ENCODE measurements around the gene KSR2.

The KSR2 gene

GRCh38 chr12:117563007-117563406 is 405.8 kb downstream of the KSR2 start:
- no peak overlapping the region for H3K27ac Mint-ChIP-seq
- H3K4me1 Mint-ChIP-seq: no peaks in the 10 kb centered on the region
- no peak overlapping the region for H3K4me3 Mint-ChIP-seq
- ATAC-seq: no peak
- no peak for DNase-seq (ENCODE audit: low spot score in 2 of 2)
- peaks cover 8% of the 10 kb centered on the region for H3K9me3 Mint-ChIP-seq
- no peaks in the 10 kb centered on the region for H3K36me3 Mint-ChIP-seq

GRCh38 chr12:117561990-117562389 is 406.8 kb downstream of the KSR2 start:
- DNase-seq (ENCODE audit: low spot score in 2 of 2) (no peak), ATAC-seq (no peak)
- H3K9me3 Mint-ChIP-seq: peaks cover 8% of the 10 kb centered on the region
- H3K4me3 Mint-ChIP-seq: no peak overlapping the region
- no peak overlapping the region for H3K27ac Mint-ChIP-seq
- H3K36me3 Mint-ChIP-seq: no peaks in the 10 kb centered on the region
- H3K4me1 Mint-ChIP-seq: no peaks in the 10 kb centered on the region

DNA sequence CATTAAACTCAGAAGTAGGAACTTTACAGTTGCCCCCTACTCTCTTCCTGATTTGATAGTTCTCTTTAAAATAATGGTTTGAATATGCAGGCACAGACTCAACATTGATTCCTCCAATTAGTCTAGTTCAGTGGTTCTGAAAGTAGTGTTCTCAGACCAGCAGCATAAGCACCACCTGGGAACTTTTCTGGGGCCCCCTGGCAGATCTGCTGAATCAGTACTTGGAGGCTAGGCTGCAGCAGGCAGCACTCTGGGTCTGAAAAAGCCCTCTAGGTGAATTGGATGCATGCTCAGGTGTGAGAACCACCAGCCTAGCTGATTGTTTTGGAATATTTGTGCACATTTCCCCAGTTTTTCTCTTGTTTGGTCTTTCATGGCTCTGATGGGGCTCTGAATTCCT is 408.8 kb downstream of the KSR2 start:
- no peak for DNase-seq (ENCODE audit: low spot score in 2 of 2)
- no peak for ATAC-seq
- Mint-ChIP-seq H3K27ac (no peak overlapping the region), H3K36me3 (no peaks in the 10 kb centered on the region), H3K4me1 (no peaks in the 10 kb centered on the region), H3K9me3 (peaks cover 6% of the 10 kb centered on the region), H3K4me3 (no peak overlapping the region)

GRCh38 chr12:117555889-117556288 is 412.9 kb downstream of the KSR2 start:
- Mint-ChIP-seq H3K9me3 (peaks cover 9% of the 10 kb centered on the region), H3K36me3 (no peaks in the 10 kb centered on the region), H3K27ac (no peak overlapping the region), H3K4me3 (no peak overlapping the region), H3K4me1 (no peaks in the 10 kb centered on the region)
- no peak for DNase-seq (ENCODE audit: low spot score in 2 of 2)
- ATAC-seq: no peak

- H3K27ac Mint-ChIP-seq: no peak overlapping the region
- ATAC-seq (no peak), DNase-seq (ENCODE audit: low spot score in 2 of 2) (no peak)
- H3K36me3 Mint-ChIP-seq: no peaks in the 10 kb centered on the region
- H3K4me1 Mint-ChIP-seq: no peaks in the 10 kb centered on the region
- H3K4me3 Mint-ChIP-seq: no peak overlapping the region
- H3K9me3 Mint-ChIP-seq: peaks cover 5% of the 10 kb centered on the region
Observed at GRCh38 chr12:117552971-117553370, 415.8 kb downstream of the KSR2 start.

DNA sequence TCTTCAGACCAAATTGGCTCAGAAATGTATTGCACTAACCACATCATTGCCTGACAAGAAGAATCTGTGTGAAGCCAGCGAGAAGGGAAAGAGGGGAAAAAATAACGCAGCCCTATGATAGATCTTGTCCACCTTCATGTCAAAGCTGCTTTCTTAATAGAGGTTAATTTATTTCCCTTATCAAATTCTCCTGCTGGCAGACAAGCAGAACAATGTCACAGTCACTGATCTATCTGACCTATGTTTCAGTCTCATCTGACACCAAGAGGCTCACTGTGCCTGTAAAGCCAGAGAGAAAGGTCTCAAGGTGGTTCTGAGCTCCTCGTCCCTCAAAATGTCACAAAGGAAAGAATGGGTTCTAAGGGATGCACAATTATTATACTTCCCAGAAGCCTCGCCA is 417.1 kb downstream of the KSR2 start:
- H3K4me3 Mint-ChIP-seq: no peak overlapping the region
- no peaks in the 10 kb centered on the region for H3K4me1 Mint-ChIP-seq
- no peak for DNase-seq (ENCODE audit: low spot score in 2 of 2)
- H3K36me3 Mint-ChIP-seq: no peaks in the 10 kb centered on the region
- H3K27ac Mint-ChIP-seq: no peak overlapping the region
- peaks cover 5% of the 10 kb centered on the region for H3K9me3 Mint-ChIP-seq
- no peak for ATAC-seq

GRCh38 chr12:117547209-117547608 is 421.6 kb downstream of the KSR2 start:
- no peak overlapping the region for H3K4me3 Mint-ChIP-seq
- ATAC-seq: no peak

DNA sequence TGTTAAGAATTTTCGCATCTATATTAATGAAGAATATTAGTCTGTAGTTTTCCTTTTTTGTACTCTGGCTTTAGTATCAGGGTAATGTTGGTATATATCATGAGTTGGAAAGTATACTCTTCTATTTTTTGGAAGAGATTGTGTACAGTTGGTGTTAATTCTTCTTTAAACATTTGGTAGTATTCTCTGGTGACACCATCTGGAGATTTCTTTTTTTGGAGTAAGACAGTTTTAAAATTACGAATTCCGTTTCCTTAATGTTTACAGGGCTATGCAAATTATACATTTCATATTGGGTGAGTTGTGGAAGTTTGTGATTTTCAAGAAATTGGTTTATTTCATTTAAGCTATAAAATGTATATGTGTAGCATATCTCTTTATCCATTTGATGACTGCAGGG is 423.6 kb downstream of the KSR2 start:
- H3K9me3 Mint-ChIP-seq: peaks cover 7% of the 10 kb centered on the region
- H3K36me3 Mint-ChIP-seq: no peaks in the 10 kb centered on the region
- no peak for DNase-seq (ENCODE audit: low spot score in 2 of 2)
- no peak for ATAC-seq
- H3K4me3 Mint-ChIP-seq: no peak overlapping the region
- H3K27ac Mint-ChIP-seq: no peak overlapping the region
- no peaks in the 10 kb centered on the region for H3K4me1 Mint-ChIP-seq

More at GRCh38 chr12:117547209-117547608, 421.6 kb downstream of the KSR2 start:
- Mint-ChIP-seq H3K9me3 (peaks cover 10% of the 10 kb centered on the region), H3K36me3 (no peaks in the 10 kb centered on the region), H3K4me1 (no peaks in the 10 kb centered on the region), H3K27ac (no peak overlapping the region)
- no peak for DNase-seq (ENCODE audit: low spot score in 2 of 2)

- Mint-ChIP-seq H3K4me1 (no peaks in the 10 kb centered on the region), H3K9me3 (no peaks in the 10 kb centered on the region), H3K27ac (no peak overlapping the region), H3K4me3 (no peak overlapping the region), H3K36me3 (no peaks in the 10 kb centered on the region)
- DNase-seq (ENCODE audit: low spot score in 2 of 2): no peak
- no peak for ATAC-seq
Observed at GRCh38 chr12:117540011-117540410, 428.8 kb downstream of the KSR2 start.

DNA sequence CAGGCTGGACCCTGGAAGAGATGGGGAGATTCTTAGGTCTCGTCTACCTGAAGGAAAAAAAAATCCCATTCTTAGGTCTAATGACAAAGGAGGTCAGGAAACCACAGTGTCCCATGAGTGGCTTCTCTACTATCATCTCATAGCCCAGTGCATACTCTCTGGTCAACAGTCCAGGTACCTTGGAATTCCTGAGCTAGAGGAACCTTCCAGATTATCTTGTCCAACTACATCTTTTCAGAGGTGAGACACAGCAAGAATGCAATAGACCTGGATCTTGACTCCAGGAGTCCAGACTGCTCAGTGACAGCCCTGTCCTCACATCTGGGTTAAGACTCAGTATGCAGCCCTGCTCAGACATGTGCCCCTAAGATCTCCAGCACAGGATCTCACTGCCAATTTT is 429.9 kb downstream of the KSR2 start:
- Mint-ChIP-seq H3K36me3 (no peaks in the 10 kb centered on the region), H3K4me1 (no peaks in the 10 kb centered on the region), H3K4me3 (no peak overlapping the region), H3K27ac (no peak overlapping the region), H3K9me3 (no peaks in the 10 kb centered on the region)
- DNase-seq (ENCODE audit: low spot score in 2 of 2) (no peak), ATAC-seq (no peak)

- Mint-ChIP-seq H3K9me3 (no peaks in the 10 kb centered on the region), H3K4me1 (no peaks in the 10 kb centered on the region), H3K36me3 (no peaks in the 10 kb centered on the region), H3K4me3 (no peak overlapping the region), H3K27ac (no peak overlapping the region)
- ATAC-seq (no peak), DNase-seq (ENCODE audit: low spot score in 2 of 2) (no peak)
Observed at GRCh38 chr12:117538032-117538690, 430.6 kb downstream of the KSR2 start.

DNA sequence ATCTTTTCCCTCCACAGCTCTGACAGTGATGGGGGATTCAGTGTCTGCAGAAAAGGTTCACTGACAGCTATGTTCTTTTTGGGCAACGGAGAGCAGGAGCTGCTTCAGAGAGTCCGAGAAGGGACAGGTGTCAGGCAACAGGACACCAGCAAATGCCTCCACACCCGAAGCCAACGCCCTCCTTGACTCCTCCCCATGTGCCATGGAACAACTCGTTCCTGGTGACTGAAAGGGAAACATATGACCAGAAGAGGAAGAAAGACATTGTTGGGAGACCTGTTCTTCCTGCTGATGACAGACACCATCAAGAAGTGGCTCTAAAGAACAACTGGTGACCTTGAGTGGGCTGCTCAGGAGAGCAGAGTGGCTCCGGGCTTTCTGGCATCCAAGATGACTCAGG is 435.1 kb downstream of the KSR2 start:
- H3K9me3 Mint-ChIP-seq: no peaks in the 10 kb centered on the region
- ATAC-seq (no peak), DNase-seq (ENCODE audit: low spot score in 2 of 2) (no peak)
- no peak overlapping the region for H3K27ac Mint-ChIP-seq
- no peak overlapping the region for H3K4me3 Mint-ChIP-seq
- H3K36me3 Mint-ChIP-seq: no peaks in the 10 kb centered on the region
- no peaks in the 10 kb centered on the region for H3K4me1 Mint-ChIP-seq

GRCh38 chr12:117530796-117531195 is 438.0 kb downstream of the KSR2 start:
- Mint-ChIP-seq H3K4me3 (no peak overlapping the region), H3K36me3 (no peaks in the 10 kb centered on the region), H3K9me3 (no peaks in the 10 kb centered on the region), H3K4me1 (no peaks in the 10 kb centered on the region), H3K27ac (no peak overlapping the region)
- ATAC-seq: no peak
- DNase-seq (ENCODE audit: low spot score in 2 of 2): no peak

DNA sequence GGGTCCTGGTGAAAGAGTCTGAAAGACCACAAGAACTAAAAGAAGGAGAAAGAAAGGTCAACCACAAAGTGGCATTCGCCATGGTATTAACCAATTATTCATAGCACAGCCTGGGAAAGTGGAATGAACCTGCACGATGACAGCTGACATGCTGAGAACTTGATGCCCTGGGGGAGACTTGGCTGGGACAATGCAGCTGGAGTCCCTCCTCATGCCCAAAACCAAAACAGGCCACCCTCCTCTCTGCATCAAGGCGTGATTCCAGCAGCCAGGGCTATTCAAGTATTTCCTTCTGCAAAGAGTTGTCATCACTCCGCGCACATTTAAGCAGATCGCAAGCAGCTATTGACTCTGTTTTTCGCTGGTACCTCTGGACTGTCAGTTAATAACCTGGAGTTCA is 440.3 kb downstream of the KSR2 start:
- H3K27ac Mint-ChIP-seq: no peak overlapping the region
- ATAC-seq (no peak), DNase-seq (ENCODE audit: low spot score in 2 of 2) (no peak)
- H3K4me1 Mint-ChIP-seq: no peaks in the 10 kb centered on the region
- H3K4me3 Mint-ChIP-seq: no peak overlapping the region
- no peaks in the 10 kb centered on the region for H3K36me3 Mint-ChIP-seq
- no peaks in the 10 kb centered on the region for H3K9me3 Mint-ChIP-seq

GRCh38 chr12:117527479-117527855 is 441.3 kb downstream of the KSR2 start:
- no peak overlapping the region for H3K4me3 Mint-ChIP-seq
- no peak for ATAC-seq

GRCh38 chr12:117526757-117527478 is 441.9 kb downstream of the KSR2 start:
- no peak overlapping the region for H3K27ac Mint-ChIP-seq
- ATAC-seq (no peak), DNase-seq (ENCODE audit: low spot score in 2 of 2) (no peak)
- no peaks in the 10 kb centered on the region for H3K36me3 Mint-ChIP-seq
- no peaks in the 10 kb centered on the region for H3K9me3 Mint-ChIP-seq
- no peaks in the 10 kb centered on the region for H3K4me1 Mint-ChIP-seq
- H3K4me3 Mint-ChIP-seq: no peak overlapping the region

More at GRCh38 chr12:117527479-117527855, 441.3 kb downstream of the KSR2 start:
- Mint-ChIP-seq H3K4me1 (no peaks in the 10 kb centered on the region), H3K36me3 (no peaks in the 10 kb centered on the region), H3K27ac (no peak overlapping the region), H3K9me3 (no peaks in the 10 kb centered on the region)
- no peak for DNase-seq (ENCODE audit: low spot score in 2 of 2)

Data from stimulated activated effector memory CD8-positive, alpha-beta T cell treated with anti-CD3 and anti-CD28 coated beads, Interleukin-12 subunit alpha, Interleukin-12 subunit beta, amount 100 ng/mL, for 72 hours (primary cell).